Measurements from ENCODE around the gene CBARP. TPM values are rescaled to one million over a fixed set of nuclear protein-coding genes. Genes with fewer than 3 reads are reported as not detected.

Gene CBARP
- total RNA-seq, 4 donors from 2014 or later, result 0.58 to 1.0 (median 0.99) TPM; not detected in 1

DNA sequence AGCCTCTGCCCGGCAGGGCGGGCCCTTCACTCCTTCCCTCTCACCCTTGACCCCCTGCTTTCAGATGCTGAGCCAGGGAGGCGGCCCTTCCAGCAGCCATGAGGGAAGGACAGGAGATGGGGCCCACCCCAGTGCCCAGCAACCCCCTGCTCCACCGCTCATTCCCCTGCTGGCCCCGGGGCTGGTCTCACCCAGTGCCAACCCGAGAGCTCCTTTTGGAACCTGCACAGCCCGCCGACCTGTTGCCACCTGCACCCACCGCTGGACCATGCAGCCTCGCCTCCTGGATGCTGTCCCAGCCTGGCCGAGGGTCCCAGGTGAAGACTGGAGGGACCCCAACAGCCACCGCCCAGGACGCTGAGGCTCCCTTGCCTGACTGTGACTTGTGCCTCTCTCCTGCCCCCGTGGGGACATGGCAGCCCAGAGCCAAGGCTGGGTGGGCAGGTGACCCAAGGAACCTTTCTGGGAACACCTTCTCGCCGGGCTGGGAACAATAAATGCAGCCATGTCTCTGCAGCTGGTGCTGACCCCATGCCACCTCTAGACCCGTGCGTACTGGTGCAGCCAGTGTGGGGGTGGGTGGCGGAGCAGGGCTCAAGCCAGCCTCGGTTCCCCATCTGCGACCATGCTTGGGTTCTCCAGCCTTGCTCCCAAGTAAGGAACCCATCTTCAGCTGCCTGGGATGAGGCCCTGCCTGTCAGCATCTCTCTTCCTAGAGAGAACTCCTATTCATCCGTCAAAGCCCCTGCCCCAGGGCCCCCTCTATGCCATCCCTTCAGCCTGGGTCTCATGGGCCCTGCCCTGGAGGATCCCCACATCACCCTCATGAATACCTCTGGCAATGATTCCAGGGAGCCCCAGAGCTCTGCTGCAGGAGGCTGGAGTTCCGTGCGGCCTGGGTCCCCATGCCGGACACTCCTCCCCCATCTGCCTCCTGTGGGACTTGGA is 41.2 kb upstream of the CBARP start:
- TF ChIP-seq, protein P1, sequence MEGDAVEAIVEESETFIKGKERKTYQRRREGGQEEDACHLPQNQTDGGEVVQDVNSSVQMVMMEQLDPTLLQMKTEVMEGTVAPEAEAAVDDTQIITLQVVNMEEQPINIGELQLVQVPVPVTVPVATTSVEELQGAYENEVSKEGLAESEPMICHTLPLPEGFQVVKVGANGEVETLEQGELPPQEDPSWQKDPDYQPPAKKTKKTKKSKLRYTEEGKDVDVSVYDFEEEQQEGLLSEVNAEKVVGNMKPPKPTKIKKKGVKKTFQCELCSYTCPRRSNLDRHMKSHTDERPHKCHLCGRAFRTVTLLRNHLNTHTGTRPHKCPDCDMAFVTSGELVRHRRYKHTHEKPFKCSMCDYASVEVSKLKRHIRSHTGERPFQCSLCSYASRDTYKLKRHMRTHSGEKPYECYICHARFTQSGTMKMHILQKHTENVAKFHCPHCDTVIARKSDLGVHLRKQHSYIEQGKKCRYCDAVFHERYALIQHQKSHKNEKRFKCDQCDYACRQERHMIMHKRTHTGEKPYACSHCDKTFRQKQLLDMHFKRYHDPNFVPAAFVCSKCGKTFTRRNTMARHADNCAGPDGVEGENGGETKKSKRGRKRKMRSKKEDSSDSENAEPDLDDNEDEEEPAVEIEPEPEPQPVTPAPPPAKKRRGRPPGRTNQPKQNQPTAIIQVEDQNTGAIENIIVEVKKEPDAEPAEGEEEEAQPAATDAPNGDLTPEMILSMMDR (IDR thresholded peaks at IDR 0.05), result no peak
- TF ChIP-seq EP300 (IDR thresholded peaks at IDR 0.05), result no peak
- TF ChIP-seq POLR2AphosphoS5 (IDR thresholded peaks at IDR 0.05), result no peak
- no peak for TF ChIP-seq POLR2A (IDR thresholded peaks at IDR 0.05; ENCODE audit: low read depth)
- Histone ChIP-seq H3K36me3 (peaks cover 10 to 42% (median 35%) of the 10 kb centered on the region in 4 donors), H3K4me1 (peaks cover 22 to 44% (median 31%) of the 10 kb centered on the region in 4 donors), H3K4me3 (no peak overlapping the region), H3K27me3 (peaks cover 0 to 14% (median 7%) of the 10 kb centered on the region in 4 donors), H3K27ac (replicated peaks in 1 of 4) (no peak overlapping the region), H3K9me3 (no peaks in the 10 kb centered on the region)
- 90% methylated on average over 6 of the region's 25 CpGs for WGBS
- no peak for DNase-seq (ENCODE audit: extremely low spot score)
- intact Hi-C loops (cut with DNase I), result no loop called here

DNA sequence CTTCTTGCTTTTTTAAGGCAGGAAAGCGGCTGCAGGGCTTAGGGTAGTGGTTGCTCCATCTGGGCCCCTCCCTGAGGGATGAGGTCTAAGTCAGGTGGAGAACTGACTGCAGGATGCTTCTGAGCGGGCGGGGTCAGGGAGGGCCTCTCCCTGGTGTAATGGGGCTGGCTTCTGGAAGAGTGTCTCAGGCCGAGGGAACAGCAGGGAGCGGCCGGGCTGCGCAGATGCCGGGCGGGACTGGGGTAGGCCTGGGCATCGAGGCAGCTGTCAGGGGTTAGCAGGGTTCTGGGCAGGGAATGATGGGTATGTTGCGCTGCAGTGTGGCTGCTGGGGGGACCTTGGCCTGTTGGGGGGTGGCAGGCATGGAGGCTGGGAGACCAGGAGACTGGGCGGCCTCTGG is 40.3 kb upstream of the CBARP start:
- peaks cover 31 to 53% (median 41%) of the 10 kb centered on the region in 4 donors for H3K4me1 ChIP-seq
- peaks cover 19 to 51% (median 44%) of the 10 kb centered on the region in 4 donors for H3K36me3 ChIP-seq
- no peak for DNase-seq (ENCODE audit: extremely low spot score)
- no peak for TF ChIP-seq EP300 (IDR thresholded peaks at IDR 0.05)
- TF ChIP-seq, protein P1 (IDR thresholded peaks at IDR 0.05), result no peak
- no peak for TF ChIP-seq POLR2A (IDR thresholded peaks at IDR 0.05; ENCODE audit: low read depth)
- no peak for TF ChIP-seq POLR2AphosphoS5 (IDR thresholded peaks at IDR 0.05)
- intact Hi-C loops (cut with DNase I), result no loop called here
- H3K27me3 ChIP-seq, result peaks cover 0 to 5% (median 4%) of the 10 kb centered on the region in 4 donors
- no peak overlapping the region for H3K27ac ChIP-seq (replicated peaks in 1 of 4)
- no peaks in the 10 kb centered on the region for H3K9me3 ChIP-seq
- H3K4me3 ChIP-seq, result no peak overlapping the region
- 100% methylated on average over 5 of the region's 12 CpGs for WGBS

DNA sequence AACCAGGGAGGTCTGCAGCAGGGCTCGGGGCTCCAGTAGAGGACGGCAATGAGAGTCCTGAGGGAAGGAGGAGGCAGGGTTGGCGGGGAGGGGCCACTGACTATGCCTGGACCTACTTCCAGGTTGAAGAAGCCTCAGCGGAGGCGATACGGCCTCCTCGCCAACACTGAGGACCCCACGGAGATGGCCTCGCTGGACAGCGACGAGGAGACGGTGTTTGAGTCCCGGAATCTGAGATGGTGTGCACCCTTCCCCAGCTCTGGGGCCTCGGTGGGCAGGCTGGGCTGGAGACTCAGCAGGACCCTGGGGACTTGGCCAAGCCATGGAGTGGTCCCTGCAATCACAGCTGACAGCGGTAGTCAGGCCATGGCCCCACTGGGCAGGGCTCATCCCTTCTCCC is 39.3 kb upstream of the CBARP start:
- peaks cover 41 to 63% (median 51%) of the 10 kb centered on the region in 4 donors for H3K4me1 ChIP-seq

DNA sequence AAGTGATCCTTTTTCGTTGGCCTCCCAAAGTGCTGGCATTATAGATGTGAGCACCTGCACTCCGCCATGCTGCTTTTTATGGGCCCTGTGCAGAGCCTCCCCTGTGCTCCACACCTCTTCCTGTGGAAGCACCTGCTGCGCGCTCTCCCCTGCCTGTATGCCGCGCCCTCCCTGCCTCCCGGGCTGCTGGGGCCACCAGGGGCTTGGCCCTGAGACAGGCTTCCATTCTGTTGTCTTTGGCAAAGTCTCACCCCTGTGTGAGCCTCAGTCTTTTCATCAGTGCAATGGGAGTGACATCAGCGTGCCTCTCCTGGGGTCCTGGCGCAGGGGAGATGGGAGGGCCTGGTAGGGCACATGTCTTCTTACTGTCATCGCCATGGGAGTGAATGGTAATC is 38.8 kb upstream of the CBARP start:
- Histone ChIP-seq H3K27ac (replicated peaks in 1 of 4) (peak overlapping the region; percentile 97 to 100 (median 100)), H3K9me3 (no peaks in the 10 kb centered on the region), H3K36me3 (peaks cover 27 to 65% (median 58%) of the 10 kb centered on the region in 4 donors), H3K4me3 (peak overlapping the region; percentile 53 to 70 (median 70)), H3K27me3 (no peaks in the 10 kb centered on the region), H3K4me1 (peaks cover 45 to 68% (median 55%) of the 10 kb centered on the region in 4 donors)
- WGBS, result 86% methylated on average over 10 of the region's 10 CpGs
- TF ChIP-seq POLR2A (IDR thresholded peaks at IDR 0.05; ENCODE audit: low read depth) (no peak), EP300 (IDR thresholded peaks at IDR 0.05) (no peak), POLR2AphosphoS5 (IDR thresholded peaks at IDR 0.05) (no peak)
- TF ChIP-seq, protein P1 (IDR thresholded peaks at IDR 0.05), result no peak
- intact Hi-C loops (cut with DNase I), result no loop called here
- DNase-seq (ENCODE audit: extremely low spot score), result no peak

More for the DNA sequence above, 39.3 kb upstream of the CBARP start:
- 88% methylated on average over 13 of the region's 15 CpGs for WGBS
- Histone ChIP-seq H3K27ac (replicated peaks in 1 of 4) (peak overlapping the region in 3 of 4 donors; percentile 97 to 100 (median 100)), H3K36me3 (peaks cover 22 to 61% (median 54%) of the 10 kb centered on the region in 4 donors), H3K9me3 (no peaks in the 10 kb centered on the region), H3K4me3 (no peak overlapping the region), H3K27me3 (no peaks in the 10 kb centered on the region)
- no peak for DNase-seq (ENCODE audit: extremely low spot score)
- intact Hi-C loops (cut with DNase I), result no loop called here
- TF ChIP-seq POLR2AphosphoS5 (IDR thresholded peaks at IDR 0.05), result no peak
- no peak for TF ChIP-seq POLR2A (IDR thresholded peaks at IDR 0.05; ENCODE audit: low read depth)
- TF ChIP-seq, protein P1 (IDR thresholded peaks at IDR 0.05), result no peak

Measured in esophagus muscularis mucosa (tissue), 4 donors.